NB4 (cell line): ENCODE data around the gene CTNNA3.

ENCODE experiments used
- DNase-seq: peaks from one replicate; pipeline ENCODE4 v3.0.0; 2010; ENCODE audit warnings: low read depth
- H3K4me3 ChIP-seq: one replicate; pipeline ENCODE4 v1.5.1; 2011; ENCODE audit warnings: mild to moderate bottlenecking, low read depth, low read length, moderate library complexity
- MAX ChIP-seq: IDR thresholded peaks from 2 replicates; pipeline ENCODE4 v1.6.1; 2011; ENCODE audit warnings: low read depth, low read length
- MYC ChIP-seq: IDR thresholded peaks from 2 replicates; pipeline ENCODE4 v1.6.1; 2011; ENCODE audit warnings: low read depth, low read length
- POLR2A ChIP-seq: IDR thresholded peaks from 2 replicates; pipeline ENCODE4 v1.6.1; 2011; ENCODE audit warnings: mild to moderate bottlenecking; ENCODE audit not compliant: insufficient read length; ENCODE audit errors: extremely low read depth
- TF ChIP-seq, protein P1 (sequence below): IDR thresholded peaks from one replicate; pipeline ENCODE4 v1.5.1; 2012; ENCODE audit warnings: low read depth, low read length

The CTNNA3 gene

DNA sequence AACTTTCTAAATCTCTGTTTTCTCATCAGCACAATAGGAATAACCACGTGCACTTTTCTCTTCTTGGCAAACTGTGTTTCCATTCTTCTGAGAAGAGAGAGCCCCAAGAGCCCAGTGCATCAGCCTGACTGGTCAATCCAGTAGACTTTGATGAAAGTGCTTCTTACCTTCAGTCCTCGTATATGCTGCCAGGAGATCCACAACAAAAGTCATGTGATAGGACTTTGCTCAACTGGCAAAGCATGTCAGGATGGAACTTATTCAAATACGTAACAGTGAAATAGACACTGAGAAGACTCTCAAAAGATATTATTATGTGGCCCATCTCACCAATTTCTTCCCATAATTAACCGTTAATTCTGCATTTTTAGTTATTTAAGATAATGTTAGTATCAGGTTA is 1801.6 kb downstream of the CTNNA3 start:
- no peak for DNase-seq

DNA sequence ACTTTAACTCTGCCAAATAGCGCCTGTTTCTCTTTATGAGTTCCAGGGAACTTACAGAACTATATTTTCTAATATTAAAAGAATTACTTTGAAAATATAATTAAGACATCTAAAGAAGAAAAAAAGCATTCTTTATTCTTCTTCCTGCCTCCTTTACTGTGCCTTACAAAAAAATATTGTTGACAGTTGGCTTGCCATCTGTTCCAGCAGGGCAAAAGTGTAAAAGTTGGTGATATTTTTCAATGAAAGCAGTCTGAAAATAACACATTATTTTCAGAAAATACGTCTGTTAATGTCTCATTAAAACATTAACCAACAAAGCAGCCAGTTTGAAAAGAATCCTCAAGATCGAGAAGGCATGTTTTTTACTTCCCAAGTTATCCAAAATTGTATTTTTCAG is 1802.3 kb downstream of the CTNNA3 start:
- H3K4me3 ChIP-seq = no peak overlapping the region
- no peak for DNase-seq
- TF ChIP-seq MYC = no peak
- TF ChIP-seq, protein P1, sequence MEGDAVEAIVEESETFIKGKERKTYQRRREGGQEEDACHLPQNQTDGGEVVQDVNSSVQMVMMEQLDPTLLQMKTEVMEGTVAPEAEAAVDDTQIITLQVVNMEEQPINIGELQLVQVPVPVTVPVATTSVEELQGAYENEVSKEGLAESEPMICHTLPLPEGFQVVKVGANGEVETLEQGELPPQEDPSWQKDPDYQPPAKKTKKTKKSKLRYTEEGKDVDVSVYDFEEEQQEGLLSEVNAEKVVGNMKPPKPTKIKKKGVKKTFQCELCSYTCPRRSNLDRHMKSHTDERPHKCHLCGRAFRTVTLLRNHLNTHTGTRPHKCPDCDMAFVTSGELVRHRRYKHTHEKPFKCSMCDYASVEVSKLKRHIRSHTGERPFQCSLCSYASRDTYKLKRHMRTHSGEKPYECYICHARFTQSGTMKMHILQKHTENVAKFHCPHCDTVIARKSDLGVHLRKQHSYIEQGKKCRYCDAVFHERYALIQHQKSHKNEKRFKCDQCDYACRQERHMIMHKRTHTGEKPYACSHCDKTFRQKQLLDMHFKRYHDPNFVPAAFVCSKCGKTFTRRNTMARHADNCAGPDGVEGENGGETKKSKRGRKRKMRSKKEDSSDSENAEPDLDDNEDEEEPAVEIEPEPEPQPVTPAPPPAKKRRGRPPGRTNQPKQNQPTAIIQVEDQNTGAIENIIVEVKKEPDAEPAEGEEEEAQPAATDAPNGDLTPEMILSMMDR = no peak
- TF ChIP-seq MAX = no peak
- no peak for TF ChIP-seq POLR2A

More for the DNA sequence above, 1801.6 kb downstream of the CTNNA3 start:
- no peak overlapping the region for H3K4me3 ChIP-seq
- TF ChIP-seq POLR2A = no peak
- TF ChIP-seq, protein P1 = no peak

- H3K4me3 ChIP-seq = no peak overlapping the region
- DNase-seq = no peak
These were observed 1803.7 kb downstream of the CTNNA3 start for GRCh38 chr10:65892284-65892683.

GRCh38 chr10:65891073-65891981 is 1804.7 kb downstream of the CTNNA3 start:
- DNase-seq = no peak
- TF ChIP-seq POLR2A = no peak
- TF ChIP-seq MAX = no peak
- TF ChIP-seq, protein P1 = no peak
- no peak for TF ChIP-seq MYC
- H3K4me3 ChIP-seq = no peak overlapping the region

More at GRCh38 chr10:65892284-65892683, 1803.7 kb downstream of the CTNNA3 start:
- TF ChIP-seq MAX = no peak
- no peak for TF ChIP-seq POLR2A
- TF ChIP-seq MYC = no peak
- TF ChIP-seq, protein P1 = no peak

GRCh38 chr10:65864529-65864928 is 1831.5 kb downstream of the CTNNA3 start:
- TF ChIP-seq MAX (no peak), MYC (no peak)
- no peak for DNase-seq
- no peak overlapping the region for H3K4me3 ChIP-seq

DNA sequence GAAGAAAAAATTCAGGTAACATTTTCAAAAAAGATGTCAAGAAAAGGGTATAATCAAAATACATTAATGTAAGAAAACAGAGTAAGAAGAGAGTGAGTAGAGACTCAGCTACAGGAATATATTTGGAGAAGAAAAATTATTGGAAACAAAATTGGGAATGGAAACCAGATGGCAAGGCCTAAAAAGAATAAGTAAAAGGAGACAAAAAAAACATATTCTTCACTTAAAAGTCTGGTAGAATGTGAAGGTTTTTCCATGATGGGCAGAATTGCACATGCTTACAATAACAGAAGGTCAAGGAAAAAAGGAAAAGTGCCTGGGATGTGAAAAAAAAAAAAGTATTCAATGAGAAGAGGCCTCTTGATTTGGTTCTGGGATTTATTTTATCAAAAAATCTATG is 1832.0 kb downstream of the CTNNA3 start:
- DNase-seq = no peak
- no peak for TF ChIP-seq MYC
- no peak for TF ChIP-seq POLR2A
- TF ChIP-seq, protein P1 = no peak
- no peak for TF ChIP-seq MAX
- no peak overlapping the region for H3K4me3 ChIP-seq
